GM19324 (cell line): Measurements from ENCODE around the gene CASD1.

Experiments
- ATAC-seq: cut with Tn5 transposase; IDR thresholded peaks from one replicate; pipeline ENCODE4 v1.9.1; 2021; ENCODE audit warnings: mild to moderate bottlenecking, moderate library complexity; ENCODE audit not compliant: unreplicated experiment, low FRiP score

The CASD1 gene

GRCh38 chr7:94512735-94513564, 3.3 kb downstream of the CASD1 start:
- no peak for ATAC-seq

GRCh38 chr7:94513565-94513860, 3.9 kb downstream of the CASD1 start:
- no peak for ATAC-seq

GRCh38 chr7:94514140-94514889, 4.7 kb downstream of the CASD1 start:
- no peak for ATAC-seq

GRCh38 chr7:94514917-94515316, 5.3 kb downstream of the CASD1 start:
- no peak for ATAC-seq

GRCh38 chr7:94525923-94526322, 16.3 kb downstream of the CASD1 start:
- no peak for ATAC-seq

GRCh38 chr7:94529516-94529915, 19.9 kb downstream of the CASD1 start:
- ATAC-seq, result no peak

- ATAC-seq, result no peak
These were observed 20.5 kb downstream of the CASD1 start for GRCh38 chr7:94530109-94530508.

GRCh38 chr7:94532676-94533075, 23.1 kb downstream of the CASD1 start:
- ATAC-seq, result no peak

GRCh38 chr7:94540428-94540827, 30.8 kb downstream of the CASD1 start:
- ATAC-seq, result no peak

- ATAC-seq, result no peak
These were observed 37.5 kb downstream of the CASD1 start for GRCh38 chr7:94547126-94547525.

- ATAC-seq, result no peak
These were observed 46.4 kb downstream of the CASD1 start for GRCh38 chr7:94556028-94556427.

- no peak for ATAC-seq
These were observed 47.6 kb downstream of the CASD1 start for GRCh38 chr7:94557215-94557614.

- ATAC-seq, result no peak
These were observed 50.4 kb downstream of the CASD1 start for GRCh38 chr7:94559972-94560371.

- no peak for ATAC-seq
These were observed 52.4 kb downstream of the CASD1 start for GRCh38 chr7:94561841-94562514.

GRCh38 chr7:94562525-94562924, 52.9 kb downstream of the CASD1 start:
- ATAC-seq, result no peak

GRCh38 chr7:94565247-94565894, 55.8 kb downstream of the CASD1 start:
- no peak for ATAC-seq

- ATAC-seq, result no peak
These were observed 57.8 kb downstream of the CASD1 start for GRCh38 chr7:94567396-94567795.

GRCh38 chr7:94571816-94572215, 62.2 kb downstream of the CASD1 start:
- ATAC-seq, result no peak

- ATAC-seq, result no peak
These were observed 66.0 kb downstream of the CASD1 start for GRCh38 chr7:94575646-94576045.

GRCh38 chr7:94576316-94576715, 66.7 kb downstream of the CASD1 start:
- ATAC-seq, result no peak

GRCh38 chr7:94577357-94577756, 67.7 kb downstream of the CASD1 start:
- ATAC-seq, result no peak
